COLO668 (cell line): ENCODE measurements around the gene MTA3.
"Not testable (repeated sequence)": the region's sequence is repeated elsewhere in the genome, so short reads cannot be mapped to it uniquely, and the experiment has no call there.

ENCODE experiments used
- DNase-seq: peaks from one replicate; lab custom pipeline; 2025; ENCODE audit not compliant: unreplicated experiment; lab: John Stamatoyannopoulos, UW

MTA3 gene

GRCh38 chr2:42567364-42567763 is 1.1 kb upstream of the MTA3 start:
- DNase-seq, result no peak

- peak; percentile 53 for DNase-seq
These were observed 529 bp upstream of the MTA3 start for GRCh38 chr2:42567806-42568400.

- peak; percentile 32 for DNase-seq
These were observed 782 bp downstream of the MTA3 start for GRCh38 chr2:42569116-42569711.

- no peak for DNase-seq
These were observed 1.5 kb downstream of the MTA3 start for GRCh38 chr2:42569883-42570282.

- DNase-seq, result no peak
These were observed 4.1 kb downstream of the MTA3 start for GRCh38 chr2:42572297-42573081.

- no peak for DNase-seq
These were observed 4.8 kb downstream of the MTA3 start for GRCh38 chr2:42573256-42573655.

GRCh38 chr2:42575458-42576064 is 7.1 kb downstream of the MTA3 start:
- DNase-seq, result no peak

GRCh38 chr2:42578621-42579020 is 10.2 kb downstream of the MTA3 start:
- no peak for DNase-seq

GRCh38 chr2:42581257-42581656 is 12.8 kb downstream of the MTA3 start:
- DNase-seq, result no peak

GRCh38 chr2:42584628-42585027 is 16.2 kb downstream of the MTA3 start:
- not testable (repeated sequence) for DNase-seq

GRCh38 chr2:42585779-42586178 is 17.3 kb downstream of the MTA3 start:
- no peak for DNase-seq

GRCh38 chr2:42587526-42588117 is 19.2 kb downstream of the MTA3 start:
- DNase-seq, result no peak

GRCh38 chr2:42588121-42588520 is 19.7 kb downstream of the MTA3 start:
- no peak for DNase-seq

- DNase-seq, result no peak
These were observed 21.7 kb downstream of the MTA3 start for GRCh38 chr2:42590176-42590575.

GRCh38 chr2:42593282-42593681 is 24.9 kb downstream of the MTA3 start:
- no peak for DNase-seq

- no peak for DNase-seq
These were observed 30.2 kb downstream of the MTA3 start for GRCh38 chr2:42598656-42599055.

GRCh38 chr2:42601076-42601475 is 32.6 kb downstream of the MTA3 start:
- no peak for DNase-seq

- peak; percentile 25 for DNase-seq
These were observed 33.9 kb downstream of the MTA3 start for GRCh38 chr2:42602218-42602875.

GRCh38 chr2:42602876-42603219 is 34.4 kb downstream of the MTA3 start:
- DNase-seq, result no peak

GRCh38 chr2:42604341-42604867 is 36.0 kb downstream of the MTA3 start:
- DNase-seq, result not testable (repeated sequence)

GRCh38 chr2:42606166-42606565 is 37.7 kb downstream of the MTA3 start:
- not testable (repeated sequence) for DNase-seq
